ENCODE measurements around the gene FBXO42.
"Not testable (repeated sequence)": the region's sequence is repeated elsewhere in the genome, so short reads cannot be mapped to it uniquely, and the experiment has no call there.

Gene FBXO42

GRCh38 chr1:16354619-16355018, 2.3 kb upstream of the FBXO42 start:
- TF ChIP-seq CTCF (IDR thresholded peaks at IDR 0.05; ENCODE audit: low read depth, low read length, missing control alignments), result no peak
- no peak for DNase-seq (ENCODE audit: extremely low read depth, low read depth)
- H3K4me3 ChIP-seq (replicated peaks; ENCODE audit: low read depth, low read length), result no peak overlapping the region

GRCh38 chr1:16352842-16353535, 709 bp upstream of the FBXO42 start:
- no peak for DNase-seq (ENCODE audit: extremely low read depth, low read depth)
- H3K4me3 ChIP-seq (replicated peaks; ENCODE audit: low read depth, low read length), result peak overlapping the region; percentile 83
- TF ChIP-seq CTCF (IDR thresholded peaks at IDR 0.05; ENCODE audit: low read depth, low read length, missing control alignments), result no peak

GRCh38 chr1:16351456-16351993, 755 bp downstream of the FBXO42 start:
- no peak for DNase-seq (ENCODE audit: extremely low read depth, low read depth)
- H3K4me3 ChIP-seq (replicated peaks; ENCODE audit: low read depth, low read length), result peak overlapping the region; percentile 83

GRCh38 chr1:16349847-16350406, 2.4 kb downstream of the FBXO42 start:
- no peak for TF ChIP-seq CTCF (IDR thresholded peaks at IDR 0.05; ENCODE audit: low read depth, low read length, missing control alignments)
- no peak overlapping the region for H3K4me3 ChIP-seq (replicated peaks; ENCODE audit: low read depth, low read length)
- DNase-seq (ENCODE audit: extremely low read depth, low read depth), result no peak

More at GRCh38 chr1:16351456-16351993, 755 bp downstream of the FBXO42 start:
- TF ChIP-seq CTCF (IDR thresholded peaks at IDR 0.05; ENCODE audit: low read depth, low read length, missing control alignments), result no peak

GRCh38 chr1:16348414-16349182, 3.7 kb downstream of the FBXO42 start:
- DNase-seq (ENCODE audit: extremely low read depth, low read depth), result no peak
- H3K4me3 ChIP-seq (replicated peaks; ENCODE audit: low read depth, low read length), result no peak overlapping the region
- TF ChIP-seq CTCF (IDR thresholded peaks at IDR 0.05; ENCODE audit: low read depth, low read length, missing control alignments), result no peak

GRCh38 chr1:16343276-16343675, 9.0 kb downstream of the FBXO42 start:
- not testable (repeated sequence) for H3K4me3 ChIP-seq (replicated peaks; ENCODE audit: low read depth, low read length); DNase-seq (ENCODE audit: extremely low read depth, low read depth)

Data from HFF-Myc (cell line).